H9 (cell line): ENCODE data around the gene SMNDC1. TPM values are rescaled to one million over a fixed set of nuclear protein-coding genes. Genes with fewer than 3 reads are reported as not detected.

Source experiments
- DNase-seq: peaks from one replicate; pipeline ENCODE4 v3.0.0-alpha.2; 2017
- H2AFZ ChIP-seq: one replicate; pipeline ENCODE4 v1.6.1; 2013; ENCODE audit warnings: mild to moderate bottlenecking, low read length, control low read depth, moderate library complexity
- H2AK5ac ChIP-seq: 2 replicates; pipeline ENCODE4 v1.6.1; 2013; ENCODE audit warnings: low read length, control low read depth, mixed read lengths; ENCODE audit not compliant: insufficient read length
- H2BK120ac ChIP-seq: one replicate; pipeline ENCODE4 v1.6.1; 2013; ENCODE audit warnings: low read depth, mild to moderate bottlenecking, low read length, control low read depth, inconsistent platforms; ENCODE audit not compliant: poor library complexity, severe bottlenecking
- H2BK12ac ChIP-seq: 2 replicates; pipeline ENCODE4 v1.6.1; 2013; ENCODE audit warnings: low read length, control low read depth, mixed read lengths, low read depth; ENCODE audit not compliant: insufficient read length
- H2BK15ac ChIP-seq: 2 replicates; pipeline ENCODE4 v1.6.1; 2013; ENCODE audit warnings: low read depth, low read length, control low read depth
- H2BK20ac ChIP-seq: one replicate; pipeline ENCODE4 v1.6.1; 2013; ENCODE audit warnings: low read depth, mild to moderate bottlenecking, low read length, control low read depth, inconsistent platforms; ENCODE audit not compliant: poor library complexity, severe bottlenecking
- H2BK5ac ChIP-seq: 2 replicates; pipeline ENCODE4 v1.6.1; 2013; ENCODE audit warnings: low read length, control low read depth, mixed read lengths; ENCODE audit not compliant: insufficient read length
- H3K14ac ChIP-seq: 2 replicates; pipeline ENCODE4 v1.6.1; 2013; ENCODE audit warnings: low read length, control low read depth; ENCODE audit not compliant: insufficient read depth
- H3K18ac ChIP-seq: 2 replicates; pipeline ENCODE4 v1.6.1; 2013; ENCODE audit warnings: low read depth, mild to moderate bottlenecking, mixed read lengths, low read length, control low read depth; ENCODE audit not compliant: insufficient read length
- H3K23ac ChIP-seq: 2 replicates; pipeline ENCODE4 v1.6.1; 2013; ENCODE audit warnings: low read length, control low read depth, mixed read lengths, low read depth; ENCODE audit not compliant: insufficient read length
- H3K23me2 ChIP-seq: 2 replicates; pipeline ENCODE4 v1.6.1; 2013; ENCODE audit warnings: low read depth, mild to moderate bottlenecking, mixed read lengths, low read length, control low read depth; ENCODE audit not compliant: insufficient read length, poor library complexity, severe bottlenecking
- H3K27ac ChIP-seq: 2 replicates; pipeline ENCODE4 v1.5.1; 2013; ENCODE audit warnings: low read length, control low read depth, mixed read lengths, low read depth; ENCODE audit not compliant: insufficient read length
- H3K27me3 ChIP-seq: 2 replicates; pipeline ENCODE4 v1.6.1; 2013; ENCODE audit warnings: low read length, control low read depth, inconsistent platforms; ENCODE audit not compliant: insufficient read depth
- H3K4ac ChIP-seq: 2 replicates; pipeline ENCODE4 v1.6.1; 2013; ENCODE audit warnings: low read depth, mild to moderate bottlenecking, control low read depth, inconsistent platforms, low read length, moderate library complexity
- H3K4me1 ChIP-seq: 2 replicates; pipeline ENCODE4 v1.6.1; 2013; ENCODE audit warnings: low read length, control low read depth, inconsistent platforms; ENCODE audit not compliant: insufficient read depth
- H3K4me2 ChIP-seq: 2 replicates; pipeline ENCODE4 v1.6.1; 2013; ENCODE audit warnings: low read length, control low read depth, mixed read lengths; ENCODE audit not compliant: insufficient read length, insufficient read depth
- H3K56ac ChIP-seq: 2 replicates; pipeline ENCODE4 v1.6.1; 2013; ENCODE audit warnings: low read depth, mild to moderate bottlenecking, mixed read lengths, low read length, control low read depth; ENCODE audit not compliant: insufficient read length
- H3K79me1 ChIP-seq: 2 replicates; pipeline ENCODE4 v1.6.1; 2013; ENCODE audit warnings: low read depth, mild to moderate bottlenecking, moderate library complexity, low read length, control low read depth, inconsistent platforms; ENCODE audit not compliant: insufficient read depth, poor library complexity, severe bottlenecking
- H3K79me2 ChIP-seq: 2 replicates; pipeline ENCODE4 v1.6.1; 2013; ENCODE audit warnings: low read length, control low read depth, inconsistent platforms; ENCODE audit not compliant: insufficient read depth
- H3K9ac ChIP-seq: 2 replicates; pipeline ENCODE4 v1.6.1; 2013; ENCODE audit warnings: low read length, control low read depth, mixed read lengths; ENCODE audit not compliant: insufficient read length; ENCODE audit errors: extremely low read depth
- H3K9me3 ChIP-seq: one replicate; pipeline ENCODE4 v1.6.1; 2013; ENCODE audit warnings: low read depth, low read length, inconsistent platforms; ENCODE audit not compliant: control insufficient read depth
- H3T11ph ChIP-seq: one replicate; pipeline ENCODE4 v1.6.1; 2013; ENCODE audit warnings: mild to moderate bottlenecking, low read length, control low read depth, inconsistent platforms
- H4K20me1 ChIP-seq: one replicate; pipeline ENCODE4 v1.6.1; 2013; ENCODE audit not compliant: control insufficient read depth, insufficient read length, insufficient read depth
- H4K5ac ChIP-seq: 2 replicates; pipeline ENCODE4 v1.6.1; 2013; ENCODE audit warnings: low read depth, mild to moderate bottlenecking, mixed read lengths, low read length, control low read depth; ENCODE audit not compliant: insufficient read length
- H4K8ac ChIP-seq: replicated peaks from 2 replicates; pipeline ENCODE4 v1.6.1; 2013; ENCODE audit warnings: low read length, control low read depth, mixed read lengths, low read depth; ENCODE audit not compliant: insufficient read length
- H4K91ac ChIP-seq: 2 replicates; pipeline ENCODE4 v1.6.1; 2013; ENCODE audit warnings: low read depth, mild to moderate bottlenecking, moderate library complexity, mixed read lengths, low read length, control low read depth; ENCODE audit not compliant: insufficient read length
- H3K27ac Mint-ChIP-seq, 3 experiments: 2 replicates in 2 of 3; 3 replicates in 1 of 3; pipeline ENCODE4 v1.8.0; 2020 to 2021; ENCODE audit warnings: mixed read lengths in 3 of 3, mild to moderate bottlenecking in 1 of 3, moderate library complexity in 1 of 3
- H3K27me3 Mint-ChIP-seq: 2 replicates; pipeline ENCODE4 v1.8.0; 2021; ENCODE audit warnings: low read depth, mild to moderate bottlenecking, moderate library complexity, mixed read lengths
- H3K36me3 Mint-ChIP-seq, 3 experiments: 2 replicates in 2 of 3; 3 replicates in 1 of 3; pipeline ENCODE4 v1.8.0; 2020 to 2021; ENCODE audit warnings: low read depth in 3 of 3, mixed read lengths in 3 of 3; ENCODE audit not compliant: insufficient read depth in 1 of 3
- H3K4me1 Mint-ChIP-seq, 2 experiments: 2 replicates each; pipeline ENCODE4 v1.8.0; 2020; ENCODE audit warnings: mixed read lengths in 2 of 2
- H3K4me3 Mint-ChIP-seq, 2 experiments: 2 replicates in 1 of 2; 3 replicates in 1 of 2; pipeline ENCODE4 v1.8.0; 2020 to 2021; ENCODE audit warnings: mild to moderate bottlenecking in 2 of 2, mixed read lengths in 2 of 2, moderate library complexity in 1 of 2
- H3K9me3 Mint-ChIP-seq, 2 experiments: 2 replicates in 1 of 2; 3 replicates in 1 of 2; pipeline ENCODE4 v1.8.0; 2020; ENCODE audit warnings: mild to moderate bottlenecking in 2 of 2, mixed read lengths in 2 of 2, moderate library complexity in 1 of 2
- WGBS: extraction: QIAGEN DNeasy Blood & Tissue Kit; methylation state at CpG from one replicate; pipeline ENCODE4 v1.1.7; 2013; ENCODE audit warnings: missing lambda C conversion rate, low lambda C conversion rate, mixed read lengths; ENCODE audit not compliant: insufficient read length; ENCODE audit errors: extremely low coverage; 5-methylcytosine and 5-hydroxymethylcytosine counted together
- total RNA-seq: library from RNA; stranded (reverse); gene quantifications from 2 replicates; pipeline ENCODE4 v1.2.1, GENCODE V29; 2021
- TF ChIP-seq, protein P1 (sequence below): fragments of 200-600 bp; sonication (generic); conservative IDR thresholded peaks from 3 replicates; pipeline ENCODE4 v1.8.0; 2021; ENCODE audit warnings: antibody characterized with exemption, mild to moderate bottlenecking

The SMNDC1 gene
- total RNA-seq, 1 experiment from 2014 or later, result 55.7 TPM

DNA sequence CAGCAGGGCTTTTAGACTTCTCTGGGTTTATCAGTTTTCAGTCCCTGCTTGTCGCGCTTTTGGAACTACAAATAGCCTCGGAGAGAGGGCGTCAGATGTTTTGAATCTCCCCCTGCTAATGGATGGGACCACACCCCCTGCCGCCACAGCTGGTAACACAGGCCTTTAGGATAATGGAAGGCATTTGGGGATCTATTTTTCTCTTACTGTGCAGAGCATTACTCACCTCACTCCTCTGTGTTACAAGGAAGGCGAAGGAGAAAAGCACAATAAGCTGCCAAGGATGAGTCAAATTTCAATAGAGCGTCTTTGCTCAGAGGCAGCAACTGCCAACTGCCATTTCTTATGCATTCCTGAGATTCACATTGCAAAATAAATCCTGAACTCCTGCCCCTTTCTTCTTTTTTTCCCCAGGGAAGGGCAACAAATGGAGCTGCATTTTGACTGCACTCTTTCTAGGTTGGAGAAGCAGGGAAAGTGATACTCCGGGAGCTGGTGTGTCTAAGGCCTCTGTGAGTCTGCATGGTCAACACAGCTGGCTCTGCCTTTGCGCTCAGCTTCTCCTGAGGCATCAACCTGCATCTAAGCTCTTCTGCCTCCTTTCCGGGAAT is 31.5 kb upstream of the SMNDC1 start:
- H2BK12ac ChIP-seq, result no peak overlapping the region
- H4K8ac ChIP-seq, result no peak overlapping the region
- H3K4me1 Mint-ChIP-seq, result peaks cover 19 to 20% of the 10 kb centered on the region in 2 experiments
- H3K56ac ChIP-seq, result no peak overlapping the region
- H3K18ac ChIP-seq, result no peak overlapping the region
- peak overlapping the region in 1 of 2 experiments; percentile 37; a peak in 1 of 5 replicates for H3K4me3 Mint-ChIP-seq
- H4K91ac ChIP-seq, result no peak overlapping the region
- H3K27me3 Mint-ChIP-seq, result no peaks in the 10 kb centered on the region; the same call in 1 of the 2 replicates
- peaks cover 11 to 12% of the 10 kb centered on the region in 2 experiments for H3K9me3 Mint-ChIP-seq
- no peak overlapping the region for H3K9ac ChIP-seq
- H3K23me2 ChIP-seq, result no peaks in the 10 kb centered on the region
- peak; percentile 46 for DNase-seq
- no peak overlapping the region for H3T11ph ChIP-seq
- TF ChIP-seq, protein P1, sequence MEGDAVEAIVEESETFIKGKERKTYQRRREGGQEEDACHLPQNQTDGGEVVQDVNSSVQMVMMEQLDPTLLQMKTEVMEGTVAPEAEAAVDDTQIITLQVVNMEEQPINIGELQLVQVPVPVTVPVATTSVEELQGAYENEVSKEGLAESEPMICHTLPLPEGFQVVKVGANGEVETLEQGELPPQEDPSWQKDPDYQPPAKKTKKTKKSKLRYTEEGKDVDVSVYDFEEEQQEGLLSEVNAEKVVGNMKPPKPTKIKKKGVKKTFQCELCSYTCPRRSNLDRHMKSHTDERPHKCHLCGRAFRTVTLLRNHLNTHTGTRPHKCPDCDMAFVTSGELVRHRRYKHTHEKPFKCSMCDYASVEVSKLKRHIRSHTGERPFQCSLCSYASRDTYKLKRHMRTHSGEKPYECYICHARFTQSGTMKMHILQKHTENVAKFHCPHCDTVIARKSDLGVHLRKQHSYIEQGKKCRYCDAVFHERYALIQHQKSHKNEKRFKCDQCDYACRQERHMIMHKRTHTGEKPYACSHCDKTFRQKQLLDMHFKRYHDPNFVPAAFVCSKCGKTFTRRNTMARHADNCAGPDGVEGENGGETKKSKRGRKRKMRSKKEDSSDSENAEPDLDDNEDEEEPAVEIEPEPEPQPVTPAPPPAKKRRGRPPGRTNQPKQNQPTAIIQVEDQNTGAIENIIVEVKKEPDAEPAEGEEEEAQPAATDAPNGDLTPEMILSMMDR, result peak; percentile 31; the same call in 1 of the 3 replicates
- H2AK5ac ChIP-seq, result no peak overlapping the region
- H2BK15ac ChIP-seq, result no peak overlapping the region
- H3K4me1 ChIP-seq, result no peaks in the 10 kb centered on the region; the same call in 1 of the 2 replicates
- H2AFZ ChIP-seq, result peak overlapping the region; percentile 91
- H3K23ac ChIP-seq, result no peak overlapping the region
- no peak overlapping the region for H3K27ac ChIP-seq
- no CpG with 5 or more reads among the region's 10 CpGs for WGBS
- no peak overlapping the region for H3K4ac ChIP-seq
- no peak overlapping the region for H2BK120ac ChIP-seq
- H3K14ac ChIP-seq, result no peak overlapping the region
- H4K5ac ChIP-seq, result no peak overlapping the region
- no peak overlapping the region for H2BK20ac ChIP-seq
- no peaks in the 10 kb centered on the region for H3K79me1 ChIP-seq
- H3K9me3 ChIP-seq, result no peaks in the 10 kb centered on the region
- H3K27me3 ChIP-seq, result no peaks in the 10 kb centered on the region
- H3K27ac Mint-ChIP-seq, result peak overlapping the region in 2 of 3 experiments; percentile 26 to 86; a peak in 3 of 7 replicates
- peak overlapping the region; percentile 18 for H3K4me2 ChIP-seq
- H4K20me1 ChIP-seq, result no peaks in the 10 kb centered on the region
- peaks cover 0 to 9% (median 6%) of the 10 kb centered on the region in 3 experiments; a peak in 2 of 7 replicates for H3K36me3 Mint-ChIP-seq
- H2BK5ac ChIP-seq, result no peak overlapping the region
- H3K79me2 ChIP-seq, result no peaks in the 10 kb centered on the region
